GM12878 (cell line): ENCODE data around the gene AGBL1. TPM values are rescaled to one million over a fixed set of nuclear protein-coding genes. Genes with fewer than 3 reads are reported as not detected.
"Not testable (repeated sequence)": the region's sequence is repeated elsewhere in the genome, so short reads cannot be mapped to it uniquely, and the experiment has no call there.

Source experiments
- ATAC-seq: fragments of 200-7000 bp; cut with Tn5 transposase; 3 replicates; pipeline ENCODE4 v1.9.1; 2020; ENCODE audit warnings: mild to moderate bottlenecking, moderate library complexity
- BruUV-seq: library from RNA; stranded (reverse); fragments of 400-500 nt; replicated peaks from 2 replicates; lab custom pipeline; 2021; lab: Mats Ljungman, UMichigan
- CTCF ChIA-PET: fragments of 300-600 bp; sonication (Branson Sonifier 250); formaldehyde crosslinking; extraction: SDS; loops from one replicate; lab custom pipeline; 2021; ENCODE audit warnings: inconsistent platforms; lab: Yijun Ruan, JAX
- POLR2A ChIA-PET: fragments of 350-600 bp; formaldehyde crosslinking; extraction: SDS; loops from one replicate; lab custom pipeline; 2021; ENCODE audit warnings: inconsistent platforms; lab: Charles Lee
- RAD21 ChIA-PET: fragments of 300-600 bp; sonication (Branson Sonifier 250); formaldehyde crosslinking; loops from one replicate; lab custom pipeline; 2023; ENCODE audit warnings: antibody characterized with exemption; ENCODE audit not compliant: unreplicated experiment; lab: Charles Lee
- SMC1A ChIA-PET: fragments of 300-600 bp; sonication (Branson Sonifier 250); formaldehyde crosslinking; loops from one replicate; lab custom pipeline; 2023; ENCODE audit not compliant: unreplicated experiment, uncharacterized antibody; lab: Charles Lee
- DNase-seq: peaks from one replicate; pipeline ENCODE4 v3.0.0-alpha.2; 2011; ENCODE audit warnings: low read depth, low spot score
- FAIRE-seq: peaks from 3 replicates; lab custom pipeline; 2011; peaks lifted over from hg19 to GRCh38; lab: Jason Lieb, UNC
- H2AFZ ChIP-seq: 2 replicates; pipeline ENCODE4 v1.6.0; 2011; ENCODE audit warnings: low read depth, low read length, control low read depth; ENCODE audit not compliant: control insufficient read depth
- H3K27ac ChIP-seq: 2 replicates; pipeline ENCODE4 v1.5.1; 2011; ENCODE audit warnings: control low read depth; ENCODE audit not compliant: control insufficient read depth, insufficient read depth
- H3K27me3 ChIP-seq, 2 experiments: replicated peaks in 1 of 2; 2 replicates each; pipeline versions ENCODE4 v1.6.0 to v1.6.1; 2011; ENCODE audit warnings: low read length in 1 of 2; ENCODE audit not compliant: control insufficient read depth in 2 of 2, insufficient read depth in 2 of 2
- H3K36me3 ChIP-seq, 2 experiments: 2 replicates each; pipeline ENCODE4 v1.5.1; 2011; ENCODE audit warnings: low read length in 1 of 2; ENCODE audit not compliant: control insufficient read depth in 2 of 2, insufficient read depth in 2 of 2
- H3K4me1 ChIP-seq: 2 replicates; pipeline ENCODE4 v1.6.1; 2011; ENCODE audit warnings: mild to moderate bottlenecking, low read length, moderate library complexity, mixed read lengths; ENCODE audit not compliant: control insufficient read depth, insufficient read depth
- H3K4me2 ChIP-seq: 2 replicates; pipeline ENCODE4 v1.6.0; 2011; ENCODE audit warnings: control low read depth; ENCODE audit not compliant: control insufficient read depth, insufficient read depth
- H3K4me3 ChIP-seq: fragments of 200-600 bp; sonication (generic); 2 replicates; pipeline ENCODE4 v1.5.1; 2016
- H3K79me2 ChIP-seq: 2 replicates; pipeline ENCODE4 v1.6.0; 2011; ENCODE audit warnings: low read length; ENCODE audit not compliant: control insufficient read depth, insufficient read depth
- H3K9ac ChIP-seq: 2 replicates; pipeline ENCODE4 v1.8.0; 2011; ENCODE audit warnings: low read length, control low read depth, mixed read lengths; ENCODE audit not compliant: control insufficient read depth, insufficient read depth
- H3K9me3 ChIP-seq: replicated peaks from 3 replicates; pipeline ENCODE4 v1.5.1; 2011; ENCODE audit warnings: mild to moderate bottlenecking, low read length; ENCODE audit not compliant: control insufficient read depth, insufficient read depth
- H4K20me1 ChIP-seq: 2 replicates; pipeline ENCODE4 v1.6.0; 2011; ENCODE audit not compliant: control insufficient read depth, insufficient read depth
- BACH1 ChIP-seq: fragments of 450-650 bp; IDR thresholded peaks from 2 replicates; pipeline ENCODE4 v1.6.1; 2017; ENCODE audit warnings: mild to moderate bottlenecking, borderline replicate concordance
- CUX1 ChIP-seq: IDR thresholded peaks from 2 replicates; pipeline ENCODE4 v1.6.1; 2012; ENCODE audit warnings: improper control_type of control experiment, low read depth, low read length; ENCODE audit not compliant: insufficient replicate concordance
- EGR1 ChIP-seq, 2 experiments: IDR thresholded peaks; 1 replicate in 1 of 2; 2 replicates in 1 of 2; pipeline ENCODE4 v1.6.1; 2011 to 2012; ENCODE audit warnings: low read depth in 2 of 2, low read length in 2 of 2, borderline replicate concordance in 1 of 2, mild to moderate bottlenecking in 1 of 2, moderate library complexity in 1 of 2
- EZH2 ChIP-seq: IDR thresholded peaks from 2 replicates; pipeline ENCODE4 v1.6.1; 2012; ENCODE audit warnings: low read depth, mild to moderate bottlenecking, control low read depth, inconsistent platforms, low read length, borderline replicate concordance; ENCODE audit not compliant: control insufficient read depth
- FOXK2 ChIP-seq: fragments of 450-650 bp; IDR thresholded peaks from 2 replicates; pipeline ENCODE4 v1.6.1; 2017; ENCODE audit warnings: mild to moderate bottlenecking, moderate library complexity
- HDAC2 ChIP-seq: fragments of 200-600 bp; sonication (generic); IDR thresholded peaks from 2 replicates; pipeline ENCODE4 v1.6.1; 2017
- MAX ChIP-seq: IDR thresholded peaks from 2 replicates; pipeline ENCODE4 v1.6.1; 2012; ENCODE audit warnings: low read depth, low read length, improper control_type of control experiment
- RB1 ChIP-seq: fragments of 450-650 bp; formaldehyde crosslinking; IDR thresholded peaks from 2 replicates; pipeline ENCODE4 v1.6.1; 2017; ENCODE audit warnings: mild to moderate bottlenecking, borderline replicate concordance
- SMARCA5 ChIP-seq: fragments of 450-650 bp; IDR thresholded peaks from 2 replicates; pipeline ENCODE4 v1.6.1; 2017; ENCODE audit warnings: mild to moderate bottlenecking
- WGBS: methylation state at CpG from one replicate; pipeline ENCODE4 v1.1.6; 2016; ENCODE audit warnings: low lambda C conversion rate; ENCODE audit not compliant: insufficient replicate concordance, insufficient coverage; ENCODE audit errors: missing lambda C conversion rate; 5-methylcytosine and 5-hydroxymethylcytosine counted together
- in situ Hi-C: fragments of 300-500 bp; cut with MboI; formaldehyde crosslinking; loops from 9 replicates; pipeline ENCODE4 v1.14.3; 2018; ENCODE audit warnings: mixed read lengths
- intact Hi-C: fragments of 100-400 bp; cut with micrococcal nuclease; formaldehyde crosslinking; loops from one replicate; pipeline ENCODE4 v1.14.2; 2022; ENCODE audit not compliant: unreplicated experiment
- polyA plus RNA-seq, 11 experiments: library from polyadenylated mRNA; depleted of rRNA in 4 of 11; unstranded in 6 of 11; stranded (reverse) in 5 of 11; fragments of >200 nt; fragmentation: Nextera tagmentation in 4 of 11; fragmentation: Illumina TruSeq in 1 of 11; extraction: Ambion mirVana in 4 of 11; extraction: Trizol in 1 of 11; gene quantifications; 1 replicate in 1 of 11; 2 replicates in 10 of 11; pipeline versions ENCODE4 v1.2.1 to v1.2.3, GENCODE V29; 2011 to 2016; ENCODE audit warnings: inconsistent platforms in 2 of 11, missing spikeins in 2 of 11, low read depth in 1 of 11
- total RNA-seq, 4 experiments: library from RNA; depleted of rRNA in 3 of 4; stranded (reverse); fragments of >200 nt in 3 of 4; fragmentation: Illumina TruSeq in 1 of 4; extraction: Trizol in 1 of 4; gene quantifications; 2 replicates each; pipeline versions ENCODE4 v1.2.1 to v1.2.3, GENCODE V29; 2013 to 2021

The AGBL1 gene
- total and polyA plus RNA-seq, 10 of the 15 experiments (the other 5 are each of a cell fraction or from before 2014, with no cell fraction given), result not detected

- TF ChIP-seq CUX1, result no peak
- TF ChIP-seq RB1, result no peak
- no peak for TF ChIP-seq FOXK2
- TF ChIP-seq BACH1, result no peak
- no peak for TF ChIP-seq EGR1 (IDR thresholded peaks at IDR 0.05; ENCODE audit: borderline replicate concordance in 1 of 2, low read depth in 2 of 2, low read length in 2 of 2)
- no peak for TF ChIP-seq HDAC2
- no peak for TF ChIP-seq EZH2
- no peak for TF ChIP-seq MAX
- TF ChIP-seq SMARCA5, result no peak
These were observed 366.6 kb downstream of the AGBL1 start (continued) for GRCh38 chr15:86446253-86446640.

GRCh38 chr15:86465470-86466039 is 385.9 kb downstream of the AGBL1 start:
- intact Hi-C loops, RAD21 ChIA-PET, POLR2A ChIA-PET, H3K4me2 ChIP-seq, in situ Hi-C loops, H3K27ac ChIP-seq, H3K79me2 ChIP-seq, H3K4me1 ChIP-seq, H3K9ac ChIP-seq, CTCF ChIA-PET, FAIRE-seq, H4K20me1 ChIP-seq, H3K4me3 ChIP-seq, H3K9me3 ChIP-seq, BruUV-seq, DNase-seq, ATAC-seq, H2AFZ ChIP-seq, H3K36me3 ChIP-seq, SMC1A ChIA-PET, H3K27me3 ChIP-seq: not testable (repeated sequence)
- 30% methylated on average over 8 of the region's 8 CpGs for WGBS
